Vagina (tissue), 2 donors: ENCODE measurements around the gene SEMA6D. TPM values are rescaled to one million over a fixed set of nuclear protein-coding genes. Genes with fewer than 3 reads are reported as not detected.

Experiments
- DNase-seq, 2 donors: peaks; one replicate each; pipeline ENCODE4 v3.0.0-alpha.2; 2017; ENCODE audit errors: extremely low spot score in 2 of 2
- H3K27ac ChIP-seq: fragments of 200-600 bp; sonication (generic); one replicate; pipeline ENCODE4 v1.5.1; 2019
- H3K27me3 ChIP-seq: fragments of 200-600 bp; sonication (generic); one replicate; pipeline ENCODE4 v1.5.1; 2019
- H3K36me3 ChIP-seq, 2 donors: fragments of 200-600 bp; sonication (generic); one replicate each; pipeline ENCODE4 v1.5.1; 2017 to 2019
- H3K4me1 ChIP-seq: fragments of 200-600 bp; sonication (generic); one replicate; pipeline ENCODE4 v1.5.1; 2019
- H3K4me3 ChIP-seq, 2 donors: fragments of 200-600 bp; sonication (generic); 1 replicate in 1 of 2; 2 replicates in 1 of 2; pipeline ENCODE4 v1.5.1; 2016 to 2019
- H3K9me3 ChIP-seq: fragments of 200-600 bp; sonication (generic); one replicate; pipeline ENCODE4 v1.5.1; 2019
- CTCF ChIP-seq, 3 experiments: fragments of 450-650 bp in 2 of 3; fragments of 200-600 bp in 1 of 3; sonication (generic) in 1 of 3; IDR thresholded peaks; one replicate each; pipeline ENCODE4 v1.5.1; 2017 to 2019; ENCODE audit warnings: antibody characterized with exemption in 3 of 3, mild to moderate bottlenecking in 2 of 3, moderate library complexity in 2 of 3
- POLR2A ChIP-seq, 2 donors: fragments of 450-650 bp; IDR thresholded peaks; one replicate each; pipeline ENCODE4 v1.6.1; 2017; ENCODE audit warnings: antibody characterized with exemption in 2 of 2, mild to moderate bottlenecking in 2 of 2, moderate library complexity in 2 of 2
- POLR2AphosphoS5 ChIP-seq, 2 donors: sonication (generic); formaldehyde crosslinking; IDR thresholded peaks; one replicate each; pipeline ENCODE4 v1.9.0; 2017; ENCODE audit warnings: antibody characterized with exemption in 2 of 2, mild to moderate bottlenecking in 2 of 2, low read depth in 1 of 2; ENCODE audit not compliant: insufficient read depth in 1 of 2
- intact Hi-C: fragments of 100-400 bp; cut with DNase I; formaldehyde crosslinking; loops from one replicate; pipeline ENCODE4 v1.15.1; 2023
- total RNA-seq: library from RNA; depleted of rRNA; stranded (reverse); fragments of >200 nt; gene quantifications from one replicate; pipeline ENCODE4 v1.2.3, GENCODE V29; 2016

The SEMA6D gene
- total RNA-seq, 1 donor from 2014 or later, result 34.9 TPM

GRCh38 chr15:47725051-47725450 lies 7.7 kb downstream of the SEMA6D start:
- intact Hi-C loops, result no loop called here
- no peak for TF ChIP-seq POLR2AphosphoS5 (IDR thresholded peaks at IDR 0.05; ENCODE audit: insufficient read depth in 1 of 2, low read depth in 1 of 2)
- TF ChIP-seq POLR2A (IDR thresholded peaks at IDR 0.05), result no peak
- no peak for TF ChIP-seq CTCF (IDR thresholded peaks at IDR 0.05)
- Histone ChIP-seq H3K4me3 (no peak overlapping the region), H3K27me3 (no peaks in the 10 kb centered on the region), H3K9me3 (no peaks in the 10 kb centered on the region), H3K4me1 (peaks cover 69% of the 10 kb centered on the region), H3K27ac (no peak overlapping the region), H3K36me3 (no peaks in the 10 kb centered on the region)
- no peak for DNase-seq

- intact Hi-C loops, result no loop called here
Measured at GRCh38 chr15:47725906-47726305, 8.6 kb downstream of the SEMA6D start.

GRCh38 chr15:47726399-47726823 lies 9.1 kb downstream of the SEMA6D start:
- H3K4me3 ChIP-seq, result no peak overlapping the region
- TF ChIP-seq POLR2AphosphoS5 (IDR thresholded peaks at IDR 0.05; ENCODE audit: insufficient read depth in 1 of 2, low read depth in 1 of 2) (no peak), CTCF (IDR thresholded peaks at IDR 0.05) (no peak), POLR2A (IDR thresholded peaks at IDR 0.05) (no peak)
- H3K36me3 ChIP-seq, result no peaks in the 10 kb centered on the region
- H3K27ac ChIP-seq, result no peak overlapping the region
- H3K9me3 ChIP-seq, result no peaks in the 10 kb centered on the region
- H3K4me1 ChIP-seq, result peaks cover 57% of the 10 kb centered on the region
- intact Hi-C loops, result no loop called here
- no peak for DNase-seq
- no peaks in the 10 kb centered on the region for H3K27me3 ChIP-seq

More at GRCh38 chr15:47725906-47726305, 8.6 kb downstream of the SEMA6D start:
- Histone ChIP-seq H3K36me3 (no peaks in the 10 kb centered on the region), H3K27ac (no peak overlapping the region), H3K4me1 (peaks cover 62% of the 10 kb centered on the region), H3K4me3 (no peak overlapping the region), H3K27me3 (no peaks in the 10 kb centered on the region), H3K9me3 (no peaks in the 10 kb centered on the region)
- no peak for DNase-seq
- TF ChIP-seq POLR2A (IDR thresholded peaks at IDR 0.05), result no peak
- TF ChIP-seq CTCF (IDR thresholded peaks at IDR 0.05), result no peak
- TF ChIP-seq POLR2AphosphoS5 (IDR thresholded peaks at IDR 0.05; ENCODE audit: insufficient read depth in 1 of 2, low read depth in 1 of 2), result no peak

- no peak overlapping the region for H3K4me3 ChIP-seq
- H3K36me3 ChIP-seq, result no peaks in the 10 kb centered on the region
- H3K9me3 ChIP-seq, result no peaks in the 10 kb centered on the region
- H3K27me3 ChIP-seq, result no peaks in the 10 kb centered on the region
- TF ChIP-seq POLR2AphosphoS5 (IDR thresholded peaks at IDR 0.05; ENCODE audit: insufficient read depth in 1 of 2, low read depth in 1 of 2) (no peak), CTCF (IDR thresholded peaks at IDR 0.05) (no peak), POLR2A (IDR thresholded peaks at IDR 0.05) (no peak)
- DNase-seq, result no peak
- intact Hi-C loops, result no loop called here
- H3K4me1 ChIP-seq, result peaks cover 50% of the 10 kb centered on the region
- no peak overlapping the region for H3K27ac ChIP-seq
Measured at GRCh38 chr15:47727137-47727536, 9.8 kb downstream of the SEMA6D start.

GRCh38 chr15:47727676-47728075 lies 10.4 kb downstream of the SEMA6D start:
- intact Hi-C loops, result no loop called here
- H3K27ac ChIP-seq, result no peak overlapping the region
- TF ChIP-seq POLR2A (IDR thresholded peaks at IDR 0.05) (no peak), POLR2AphosphoS5 (IDR thresholded peaks at IDR 0.05; ENCODE audit: insufficient read depth in 1 of 2, low read depth in 1 of 2) (no peak), CTCF (IDR thresholded peaks at IDR 0.05) (no peak)

More at GRCh38 chr15:47727676-47728075, 10.4 kb downstream of the SEMA6D start:
- Histone ChIP-seq H3K27me3 (no peaks in the 10 kb centered on the region), H3K36me3 (no peaks in the 10 kb centered on the region), H3K4me3 (no peak overlapping the region), H3K9me3 (no peaks in the 10 kb centered on the region), H3K4me1 (peaks cover 48% of the 10 kb centered on the region)
- DNase-seq, result no peak
